Stimulated activated naive B cell treated with anti-CD40 and anti-IgM and Interleukin-4, amounts not matched to agents 10 μg/mL and 1 μg/mL and 100 μg/mL, for 72 hours (primary cell): ENCODE measurements around the gene CFAP20DC.
"Not testable (repeated sequence)": the region's sequence is repeated elsewhere in the genome, so short reads cannot be mapped to it uniquely, and the experiment has no call there.

Source experiments
- ATAC-seq, 2 donors: fragments of 150-1000 bp; cut with Tn5 transposase; replicated peaks; 2 replicates each; pipeline ENCODE4 v1.10.0; 2021; ENCODE audit warnings: moderate library complexity in 1 of 2
- DNase-seq: peaks from one replicate; pipeline ENCODE4 v3.0.0; 2021
- H3K27ac Mint-ChIP-seq: one replicate; pipeline ENCODE4 v1.8.0; 2022; ENCODE audit warnings: mild to moderate bottlenecking, mixed read lengths
- H3K27me3 Mint-ChIP-seq, 2 donors: one replicate each; pipeline ENCODE4 v1.8.0; 2022; ENCODE audit warnings: mixed read lengths in 2 of 2
- H3K36me3 Mint-ChIP-seq, 2 donors: one replicate each; pipeline ENCODE4 v1.8.0; 2022; ENCODE audit warnings: mixed read lengths in 2 of 2, mild to moderate bottlenecking in 1 of 2
- H3K4me1 Mint-ChIP-seq, 2 donors: one replicate each; pipeline ENCODE4 v1.8.0; 2022; ENCODE audit warnings: mixed read lengths in 2 of 2, mild to moderate bottlenecking in 1 of 2
- H3K4me3 Mint-ChIP-seq, 2 donors: one replicate each; pipeline ENCODE4 v1.8.0; 2022; ENCODE audit warnings: mild to moderate bottlenecking in 2 of 2, mixed read lengths in 2 of 2, moderate library complexity in 1 of 2
- H3K9me3 Mint-ChIP-seq, 2 donors: one replicate each; pipeline ENCODE4 v1.8.0; 2022; ENCODE audit warnings: mixed read lengths in 2 of 2, mild to moderate bottlenecking in 1 of 2

CFAP20DC gene

DNA sequence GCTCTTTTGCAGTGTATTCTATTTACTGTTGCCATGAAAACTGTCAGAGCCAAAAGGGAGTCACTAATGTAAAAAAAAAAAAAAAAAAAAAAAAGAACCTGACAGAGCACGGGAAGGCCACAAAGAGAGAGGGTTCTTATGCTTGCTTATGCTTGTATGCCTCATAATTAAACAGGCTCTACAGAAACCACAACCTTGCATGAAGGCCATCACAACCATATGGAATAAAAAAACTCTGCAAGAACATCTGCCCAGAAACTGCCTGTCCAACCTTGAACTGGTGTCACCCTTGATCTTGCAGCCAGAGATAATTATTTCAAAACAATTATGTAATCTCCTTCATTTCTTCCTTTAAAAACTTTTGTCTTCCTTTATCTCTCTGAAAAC lies 50.1 kb downstream of the CFAP20DC start:
- Mint-ChIP-seq H3K9me3 (peaks cover 0 to 2% of the 10 kb centered on the region in 2 donors), H3K27ac (no peak overlapping the region), H3K36me3 (peaks cover 0 to 3% of the 10 kb centered on the region in 2 donors), H3K4me3 (no peak overlapping the region), H3K27me3 (no peaks in the 10 kb centered on the region), H3K4me1 (peaks cover 8 to 15% of the 10 kb centered on the region in 2 donors)
- DNase-seq (no peak), ATAC-seq (no peak)

- Mint-ChIP-seq H3K27me3 (no peaks in the 10 kb centered on the region), H3K27ac (peak overlapping the region; percentile 57), H3K4me3 (no peak overlapping the region), H3K4me1 (peaks cover 8 to 18% of the 10 kb centered on the region in 2 donors), H3K9me3 (peaks cover 0 to 2% of the 10 kb centered on the region in 2 donors), H3K36me3 (peaks cover 0 to 3% of the 10 kb centered on the region in 2 donors)
- ATAC-seq (no peak), DNase-seq (no peak)
Measured at GRCh38 chr3:58999134-58999773, 50.6 kb downstream of the CFAP20DC start.

DNA sequence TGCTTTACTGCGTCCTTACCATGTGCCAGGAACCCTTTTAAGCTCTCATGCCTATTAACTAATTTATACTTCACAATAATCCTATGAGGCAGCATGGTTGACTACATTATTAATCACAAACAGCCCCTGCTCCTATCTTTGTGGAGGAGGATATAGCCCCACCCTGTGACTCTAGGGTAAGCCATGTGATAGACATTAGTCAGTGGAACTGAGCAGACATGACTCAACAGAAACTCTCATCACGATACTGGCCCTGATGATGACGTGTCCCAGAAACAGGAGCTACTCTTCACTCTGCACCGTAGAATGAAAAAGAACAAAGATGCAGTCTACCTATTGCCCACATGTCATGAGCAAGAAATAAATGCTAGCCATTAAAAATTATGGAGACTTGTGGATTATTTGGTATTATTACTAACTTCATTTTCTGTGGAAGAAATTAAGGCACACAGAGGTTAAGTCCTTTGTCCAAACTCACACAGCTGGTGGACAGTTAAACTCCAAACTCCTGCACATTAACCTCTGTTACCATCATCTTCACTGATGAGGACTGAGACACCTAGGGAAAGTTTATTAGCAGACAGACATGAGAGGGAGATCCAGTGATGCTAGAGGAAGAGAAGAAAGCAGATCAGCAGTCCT lies 51.2 kb downstream of the CFAP20DC start:
- Mint-ChIP-seq H3K4me1 (peaks cover 8 to 18% of the 10 kb centered on the region in 2 donors), H3K27me3 (no peaks in the 10 kb centered on the region), H3K9me3 (no peaks in the 10 kb centered on the region), H3K36me3 (peaks cover 0 to 3% of the 10 kb centered on the region in 2 donors), H3K4me3 (no peak overlapping the region), H3K27ac (peak overlapping the region; percentile 57)
- no peak for DNase-seq
- ATAC-seq = peak in 1 of 2 donors; percentile 38

DNA sequence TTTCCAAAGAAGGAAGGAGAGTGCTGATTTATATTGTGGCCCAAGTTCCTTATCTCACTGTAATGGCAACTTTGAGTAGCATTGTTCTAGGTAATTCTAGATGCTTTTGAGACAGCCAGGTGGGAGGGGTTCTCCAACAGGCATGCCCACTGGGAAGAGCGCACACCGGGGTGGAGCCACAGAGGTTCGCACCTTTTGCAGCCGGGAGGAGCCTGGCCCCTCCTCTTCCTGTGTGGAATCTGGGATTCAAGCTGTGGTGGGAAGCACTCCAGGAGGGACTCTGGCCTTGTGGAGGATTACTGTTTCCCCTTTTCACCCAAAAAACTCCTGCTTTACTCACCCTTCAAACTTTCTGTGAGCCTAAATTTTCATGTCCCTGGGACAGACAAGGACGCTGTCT lies 53.1 kb downstream of the CFAP20DC start:
- DNase-seq = no peak
- no peaks in the 10 kb centered on the region for H3K27me3 Mint-ChIP-seq
- H3K27ac Mint-ChIP-seq = no peak overlapping the region
- H3K36me3 Mint-ChIP-seq = peaks cover 0 to 3% of the 10 kb centered on the region in 2 donors
- no peaks in the 10 kb centered on the region for H3K9me3 Mint-ChIP-seq
- no peak overlapping the region for H3K4me3 Mint-ChIP-seq
- peaks cover 8 to 17% of the 10 kb centered on the region in 2 donors for H3K4me1 Mint-ChIP-seq
- no peak for ATAC-seq

DNA sequence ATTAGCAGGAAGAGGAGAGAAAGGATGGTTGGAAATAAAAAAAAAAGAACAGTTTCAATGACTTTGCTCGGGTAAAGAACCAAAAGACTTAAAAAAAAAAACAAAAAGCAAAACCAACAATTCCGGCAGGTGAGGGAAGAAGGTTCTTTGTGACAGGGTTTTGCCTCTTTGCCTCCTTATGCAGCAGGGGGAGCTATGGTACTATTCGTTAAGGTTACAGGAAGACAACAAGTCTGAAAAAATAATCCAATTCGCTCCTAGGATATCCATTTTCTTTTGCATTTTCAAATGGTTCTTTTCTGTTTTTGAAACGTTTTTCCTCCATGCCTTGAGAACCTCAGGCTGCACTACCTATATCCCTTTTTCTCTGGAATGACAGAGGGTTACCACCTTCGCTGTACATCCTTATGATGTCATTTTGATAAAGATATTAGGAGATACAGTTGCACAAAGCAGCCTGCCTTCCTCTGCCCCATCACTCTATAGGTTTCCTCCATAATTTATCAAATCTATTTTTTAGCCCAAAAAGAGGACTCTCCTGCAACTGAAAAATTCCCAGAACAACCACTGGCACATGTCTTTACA lies 55.0 kb downstream of the CFAP20DC start:
- H3K27ac Mint-ChIP-seq = peak overlapping the region; percentile 63
- H3K4me3 Mint-ChIP-seq = peak overlapping the region; percentile 22 to 64
- no peaks in the 10 kb centered on the region for H3K27me3 Mint-ChIP-seq
- H3K9me3 Mint-ChIP-seq = no peaks in the 10 kb centered on the region
- H3K36me3 Mint-ChIP-seq = no peaks in the 10 kb centered on the region
- H3K4me1 Mint-ChIP-seq = peaks cover 3 to 8% of the 10 kb centered on the region in 2 donors
- peak; percentile 67 to 68 for ATAC-seq
- peak; percentile 9 for DNase-seq

DNA sequence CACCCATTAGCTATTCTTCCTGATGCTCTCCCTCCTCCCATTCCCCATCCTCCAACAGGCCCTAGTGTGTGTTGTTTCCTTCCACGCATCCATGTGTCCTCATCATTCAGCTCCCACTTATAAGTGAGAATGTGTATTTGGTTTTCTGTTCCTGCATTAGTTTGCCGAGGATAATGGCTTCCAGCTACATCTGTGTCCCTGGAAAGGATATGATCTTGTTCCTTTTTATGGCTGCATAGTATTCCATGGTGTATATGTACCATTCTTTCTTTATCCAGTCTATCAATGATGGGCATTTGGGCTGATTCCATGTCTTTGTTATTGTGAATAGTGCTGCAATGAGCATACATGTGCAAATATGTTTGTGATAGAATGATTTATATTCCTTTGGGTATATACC lies 56.3 kb downstream of the CFAP20DC start:
- no peak for DNase-seq
- Mint-ChIP-seq H3K4me3 (no peak overlapping the region), H3K36me3 (no peaks in the 10 kb centered on the region), H3K27ac (no peak overlapping the region), H3K9me3 (no peaks in the 10 kb centered on the region), H3K27me3 (no peaks in the 10 kb centered on the region), H3K4me1 (peaks cover 3 to 8% of the 10 kb centered on the region in 2 donors)
- ATAC-seq = no peak

GRCh38 chr3:58991623-58992022 lies 58.2 kb downstream of the CFAP20DC start:
- H3K36me3 Mint-ChIP-seq = no peaks in the 10 kb centered on the region
- peaks cover 0 to 5% of the 10 kb centered on the region in 2 donors for H3K9me3 Mint-ChIP-seq
- ATAC-seq (no peak), DNase-seq (no peak)
- H3K27me3 Mint-ChIP-seq = no peaks in the 10 kb centered on the region
- H3K4me1 Mint-ChIP-seq = peaks cover 3 to 8% of the 10 kb centered on the region in 2 donors
- H3K4me3 Mint-ChIP-seq = no peak overlapping the region
- H3K27ac Mint-ChIP-seq = no peak overlapping the region

GRCh38 chr3:58991026-58991425 lies 58.8 kb downstream of the CFAP20DC start:
- H3K27me3 Mint-ChIP-seq = no peaks in the 10 kb centered on the region
- H3K36me3 Mint-ChIP-seq = peaks cover 0 to 1% of the 10 kb centered on the region in 2 donors
- no peak for DNase-seq
- no peak for ATAC-seq
- H3K9me3 Mint-ChIP-seq = peaks cover 0 to 5% of the 10 kb centered on the region in 2 donors
- no peak overlapping the region for H3K4me3 Mint-ChIP-seq
- H3K27ac Mint-ChIP-seq = no peak overlapping the region
- peaks cover 3 to 8% of the 10 kb centered on the region in 2 donors for H3K4me1 Mint-ChIP-seq

- Mint-ChIP-seq H3K27ac (no peak overlapping the region), H3K4me3 (no peak overlapping the region), H3K27me3 (no peaks in the 10 kb centered on the region), H3K4me1 (peaks cover 2 to 5% of the 10 kb centered on the region in 2 donors), H3K9me3 (peaks cover 2 to 5% of the 10 kb centered on the region in 2 donors), H3K36me3 (peaks cover 0 to 4% of the 10 kb centered on the region in 2 donors)
- DNase-seq (no peak), ATAC-seq (no peak)
Measured at GRCh38 chr3:58989955-58990354, 59.9 kb downstream of the CFAP20DC start.

DNA sequence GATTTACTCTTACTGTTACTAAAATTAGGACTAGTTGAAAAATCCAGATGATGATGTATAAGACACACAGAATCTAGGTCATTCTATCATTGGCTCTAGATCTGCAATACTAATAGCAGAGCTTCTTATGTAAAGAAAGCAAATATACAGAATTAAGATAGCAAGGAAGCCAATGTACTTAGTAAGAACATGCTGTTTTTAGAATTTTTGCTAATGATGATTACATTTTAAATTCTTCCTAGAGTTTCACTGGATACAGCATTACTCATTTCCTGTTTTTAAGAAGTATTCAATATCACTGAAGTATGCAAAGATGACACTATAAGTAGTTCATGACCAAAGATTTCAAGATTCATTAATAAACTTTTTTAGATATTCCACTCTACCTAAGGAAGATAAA lies 60.7 kb downstream of the CFAP20DC start:
- Mint-ChIP-seq H3K36me3 (peaks cover 0 to 4% of the 10 kb centered on the region in 2 donors), H3K27ac (no peak overlapping the region), H3K27me3 (no peaks in the 10 kb centered on the region), H3K9me3 (peaks cover 2 to 5% of the 10 kb centered on the region in 2 donors), H3K4me3 (no peak overlapping the region), H3K4me1 (no peaks in the 10 kb centered on the region)
- ATAC-seq (no peak), DNase-seq (no peak)

DNA sequence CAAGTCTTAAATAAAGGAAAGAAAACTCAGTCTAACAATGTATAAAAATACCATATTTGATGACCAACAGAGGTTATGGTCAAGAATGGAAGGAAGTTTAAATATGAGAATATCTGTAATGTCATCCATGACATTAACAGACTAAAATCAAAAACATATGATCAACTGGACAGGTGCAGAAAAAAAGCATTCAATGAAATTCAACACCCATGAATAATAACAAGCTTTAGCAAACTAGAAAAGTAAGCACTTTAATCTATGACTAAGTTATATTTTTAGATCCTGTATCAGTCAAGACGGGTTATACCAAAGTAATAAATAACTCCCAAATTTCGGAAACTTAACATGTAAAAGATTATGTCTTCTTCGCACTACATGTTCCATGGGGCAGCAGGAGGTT lies 61.8 kb downstream of the CFAP20DC start:
- ATAC-seq (no peak), DNase-seq (no peak)
- Mint-ChIP-seq H3K9me3 (peaks cover 2 to 5% of the 10 kb centered on the region in 2 donors), H3K36me3 (peaks cover 0 to 4% of the 10 kb centered on the region in 2 donors), H3K27me3 (no peaks in the 10 kb centered on the region), H3K27ac (no peak overlapping the region), H3K4me1 (no peaks in the 10 kb centered on the region), H3K4me3 (no peak overlapping the region)

DNA sequence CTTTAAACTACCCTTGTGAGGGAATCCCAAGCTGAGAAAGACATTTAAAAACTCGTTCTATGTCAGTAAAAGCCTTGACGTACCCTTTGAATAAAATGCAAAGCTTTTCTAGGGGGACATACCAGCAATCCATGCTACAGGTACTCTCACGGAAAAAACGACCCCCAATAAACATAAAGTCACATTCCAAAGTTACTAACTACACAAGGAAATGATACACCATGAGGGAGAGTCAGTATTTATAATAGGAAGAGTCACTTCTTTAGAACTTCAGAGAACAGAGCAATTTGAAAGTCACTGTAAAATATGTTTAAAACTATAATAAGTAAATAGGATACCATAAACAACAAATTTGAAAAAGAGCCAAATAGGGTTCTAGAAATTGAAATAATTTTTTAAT lies 63.2 kb downstream of the CFAP20DC start:
- Mint-ChIP-seq H3K36me3 (peaks cover 0 to 4% of the 10 kb centered on the region in 2 donors), H3K27ac (no peak overlapping the region), H3K9me3 (peaks cover 3 to 5% of the 10 kb centered on the region in 2 donors), H3K4me3 (no peak overlapping the region), H3K27me3 (no peaks in the 10 kb centered on the region), H3K4me1 (no peaks in the 10 kb centered on the region)
- no peak for ATAC-seq
- DNase-seq = no peak

DNA sequence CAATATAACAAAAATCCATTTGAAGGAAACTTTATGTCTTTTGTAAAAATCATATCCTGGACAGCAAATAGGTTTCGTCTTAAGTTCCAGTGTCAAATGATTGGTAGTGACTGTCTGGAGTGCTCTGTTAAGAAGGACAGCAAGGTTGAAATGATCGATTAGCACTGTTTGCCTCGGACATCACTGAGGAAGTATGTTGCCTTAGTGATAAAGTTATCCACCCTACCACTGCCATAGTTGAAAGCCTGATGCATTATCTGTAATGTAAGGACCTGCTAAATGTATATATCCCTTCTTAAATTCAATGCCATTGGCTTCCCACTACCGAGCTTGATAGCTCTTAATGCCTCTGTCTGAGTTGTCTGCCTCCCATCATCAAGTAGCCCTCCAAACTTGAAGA lies 70.0 kb downstream of the CFAP20DC start:
- H3K4me1 Mint-ChIP-seq = peaks cover 2 to 12% of the 10 kb centered on the region in 2 donors
- H3K9me3 Mint-ChIP-seq = peaks cover 0 to 1% of the 10 kb centered on the region in 2 donors
- DNase-seq = no peak
- no peak overlapping the region for H3K27ac Mint-ChIP-seq
- H3K27me3 Mint-ChIP-seq = no peaks in the 10 kb centered on the region
- ATAC-seq = no peak
- no peaks in the 10 kb centered on the region for H3K36me3 Mint-ChIP-seq
- H3K4me3 Mint-ChIP-seq = no peak overlapping the region

DNA sequence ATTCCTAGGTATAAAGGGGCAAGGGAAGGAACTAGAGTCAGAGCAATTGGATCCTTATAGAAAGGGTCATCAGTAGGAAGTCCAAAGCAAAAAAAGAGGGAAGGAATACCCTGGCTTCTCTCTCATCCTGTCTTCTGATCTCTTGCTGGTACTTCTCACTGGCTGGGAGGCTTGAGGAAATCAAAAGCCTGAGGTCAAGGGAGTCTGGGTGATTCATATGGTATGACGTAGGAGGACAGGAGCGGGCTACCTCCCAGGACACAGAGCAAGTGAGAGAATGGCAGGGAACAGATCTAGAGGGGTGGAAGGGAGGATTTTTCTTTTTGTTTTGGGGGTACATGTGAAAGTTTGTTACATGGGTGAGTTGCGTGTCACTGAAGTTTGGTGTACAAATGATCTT lies 76.0 kb downstream of the CFAP20DC start:
- DNase-seq (no peak), ATAC-seq (no peak)
- peaks cover 2 to 10% of the 10 kb centered on the region in 2 donors for H3K4me1 Mint-ChIP-seq
- H3K27ac Mint-ChIP-seq = no peak overlapping the region
- no peaks in the 10 kb centered on the region for H3K27me3 Mint-ChIP-seq
- peaks cover 0 to 1% of the 10 kb centered on the region in 2 donors for H3K36me3 Mint-ChIP-seq
- H3K9me3 Mint-ChIP-seq = no peaks in the 10 kb centered on the region
- no peak overlapping the region for H3K4me3 Mint-ChIP-seq

DNA sequence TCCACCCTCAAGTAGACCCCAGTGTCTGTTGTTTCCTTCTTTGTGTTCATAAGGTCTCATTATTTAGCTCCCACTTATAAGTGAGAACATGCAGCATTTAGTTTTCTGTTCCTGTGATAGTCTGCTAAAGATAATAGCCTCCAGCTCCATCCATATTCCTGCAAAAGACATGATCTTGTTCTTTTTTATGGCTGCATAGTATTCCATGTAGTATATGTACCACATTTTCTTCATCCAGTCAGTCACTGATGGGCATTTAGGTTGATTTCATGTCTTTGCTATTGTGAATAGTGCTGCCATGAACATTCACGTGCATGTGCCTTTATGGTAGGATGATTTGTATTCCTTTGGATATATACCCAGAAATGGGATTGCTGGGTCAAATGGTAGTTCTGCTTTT lies 82.0 kb downstream of the CFAP20DC start:
- H3K27me3 Mint-ChIP-seq, ATAC-seq, H3K27ac Mint-ChIP-seq, H3K9me3 Mint-ChIP-seq, H3K4me1 Mint-ChIP-seq, H3K4me3 Mint-ChIP-seq, DNase-seq, H3K36me3 Mint-ChIP-seq: not testable (repeated sequence)
